Left cardiac atrium (tissue), 4 donors: Measurements from ENCODE around the gene TUBB. TPM values are rescaled to one million over a fixed set of nuclear protein-coding genes. Genes with fewer than 3 reads are reported as not detected.

Experiments used
- ATAC-seq, 2 donors: fragments of 200-7000 bp; cut with Tn5 transposase; one replicate each; pipeline ENCODE4 v1.9.1; 2020; ENCODE audit warnings: mild to moderate bottlenecking in 2 of 2, moderate library complexity in 2 of 2
- DNase-seq: peaks from one replicate; pipeline ENCODE4 v3.0.0-alpha.2; 2020
- intact Hi-C, 2 donors: fragments of 100-400 bp; cut with DNase I; formaldehyde crosslinking; loops; one replicate each; pipeline versions ENCODE4 v1.14.1 to v1.15.1; 2022 to 2023
- total RNA-seq, 2 donors: library from RNA; stranded (reverse); fragmentation: NEBNext Ultra II Directional; extraction: Animal tissue kit (Norgen Biotek cat#: 25700); gene quantifications; one replicate each; pipeline ENCODE4 v1.2.1, GENCODE V29; 2021
- donor health status: DM: no; HTN: yes; CAD: no.
- donor health status: DM: no; HTN: yes; CAD: no; lungs with severe emphysema.
- donor health status: DM: yes; HTN: yes; CAD: no.
- donor health status: Dilated cardiomyopathy.

The TUBB gene
- total RNA-seq, 2 donors from 2014 or later: 276 to 303 TPM

DNA sequence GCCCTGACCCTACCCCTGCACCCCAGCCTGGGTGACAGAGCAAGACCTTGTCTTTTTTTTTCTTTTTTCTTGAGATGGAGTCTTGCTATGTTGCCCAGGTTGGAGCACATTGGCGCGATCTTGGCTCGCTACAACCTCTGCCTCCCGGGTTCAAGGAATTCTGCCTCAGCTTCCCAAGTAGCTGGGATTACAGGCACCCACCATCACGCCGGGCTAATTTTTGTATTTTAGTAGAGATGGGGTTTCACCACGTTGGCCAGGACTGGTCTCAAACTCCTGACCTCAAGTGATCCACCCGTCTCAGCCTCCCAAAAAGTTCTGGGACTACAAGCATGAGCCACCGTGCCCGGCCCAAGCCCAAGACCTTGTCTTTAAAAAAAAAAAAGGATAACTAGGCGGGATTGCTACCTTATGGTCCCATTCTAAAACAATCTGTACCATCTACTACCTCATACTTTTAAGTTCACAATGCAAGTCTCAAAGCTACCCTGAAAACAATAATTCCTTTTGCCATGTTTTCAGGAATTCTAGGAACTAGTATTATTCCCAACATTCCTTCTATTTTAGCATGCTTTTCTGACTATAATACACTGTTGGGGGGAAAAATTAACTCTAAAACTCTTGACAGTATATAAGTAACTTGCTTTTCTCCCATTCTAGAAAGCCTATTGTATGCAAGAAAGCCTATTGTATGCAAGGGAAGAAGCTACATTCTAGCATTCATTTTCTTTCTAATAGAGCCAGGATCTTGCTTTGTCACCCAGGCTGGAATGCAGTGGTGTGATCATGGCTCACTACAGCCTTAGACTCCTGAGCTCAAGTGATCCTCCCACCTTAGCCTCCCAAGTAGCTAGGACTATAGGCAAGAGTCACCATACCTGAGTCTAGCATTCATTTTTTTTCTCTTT, 6.6 kb downstream of the TUBB start:
- no peak for DNase-seq
- intact Hi-C loops: loop anchor here in 1 of 2 donors (10.0 kb wide), 1 partner anchor 102 kb away; the partner anchor contains the start of gene ATAT1
- no peak for ATAC-seq

DNA sequence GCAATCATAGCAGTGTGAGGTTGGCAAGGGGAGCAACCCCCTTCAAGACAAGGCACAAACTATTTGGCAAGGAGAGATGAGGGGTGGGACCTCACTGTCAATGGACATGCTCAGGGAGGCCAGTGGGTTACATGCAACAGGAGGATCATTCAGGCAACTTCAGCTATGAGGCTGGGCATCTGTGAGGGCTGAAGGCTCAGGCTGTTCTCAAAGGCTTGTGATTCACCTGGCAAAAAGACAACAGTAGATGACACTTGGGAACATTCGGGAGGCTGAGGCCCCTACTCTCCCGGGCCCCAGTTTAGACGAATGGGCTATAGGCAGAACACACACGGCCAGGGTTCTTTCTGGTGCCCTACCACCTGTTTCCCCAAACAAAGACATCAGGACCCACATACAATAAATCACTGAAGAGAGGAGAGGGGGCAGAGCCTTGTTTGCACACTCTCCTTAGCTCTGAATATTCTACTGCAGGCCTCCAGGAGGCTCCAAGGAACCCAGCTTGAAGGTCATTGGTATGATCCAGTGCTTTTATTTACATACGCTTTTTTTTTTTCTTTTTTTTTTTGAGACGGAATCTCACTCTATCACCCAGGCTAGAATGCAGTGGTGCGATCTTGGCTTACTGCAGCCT, 7.9 kb downstream of the TUBB start:
- intact Hi-C loops: loop anchor here in 1 of 2 donors (10.0 kb wide), 1 partner anchor 103 kb away; the partner anchor contains the start of gene ATAT1
- ATAC-seq (peak in 1 of 2 donors; percentile 4), DNase-seq (no peak)

DNA sequence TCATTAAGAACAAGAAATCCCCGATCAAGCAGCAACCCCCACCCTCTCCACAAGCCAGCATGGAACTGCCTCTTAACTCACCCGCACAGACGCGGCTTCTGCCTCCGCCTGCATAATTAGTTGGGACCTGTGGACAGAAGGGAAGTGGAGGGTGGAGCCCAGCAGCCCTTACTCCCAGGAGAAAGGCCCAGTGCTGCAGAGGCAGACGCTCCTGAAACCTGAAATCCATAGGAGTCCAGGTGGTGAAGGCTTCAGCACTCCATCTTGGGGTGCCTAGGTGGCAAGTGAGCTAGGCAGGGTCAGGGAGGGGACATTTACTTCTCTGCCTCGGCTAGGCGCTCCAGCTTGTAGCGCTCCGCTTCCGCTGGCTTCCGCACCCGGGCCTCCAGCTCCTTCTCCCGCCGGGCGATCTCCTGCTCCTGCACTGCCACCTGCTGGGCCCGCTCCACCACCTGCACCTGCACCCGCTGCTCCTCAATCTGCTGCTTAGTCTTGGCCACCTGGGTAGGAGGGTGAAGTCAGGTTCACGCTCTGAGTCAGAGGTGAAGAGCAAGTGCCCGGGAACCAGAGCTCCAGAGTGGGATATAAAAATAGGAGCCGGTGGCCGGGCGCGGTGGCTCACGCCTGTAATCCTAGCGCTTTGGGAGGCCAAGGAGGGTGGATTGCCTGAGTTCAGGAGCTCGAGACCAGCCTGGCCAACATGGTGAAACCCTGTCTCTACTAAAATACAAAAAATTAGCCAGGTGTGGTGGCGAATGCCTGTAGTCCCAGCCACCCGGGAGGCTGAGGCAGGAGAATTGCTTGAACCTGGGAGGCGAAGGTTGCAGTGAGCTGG, 10.7 kb downstream of the TUBB start:
- ATAC-seq: peak; percentile 69 to 88
- DNase-seq: peak; percentile 80
- intact Hi-C loops: no loop called here

DNA sequence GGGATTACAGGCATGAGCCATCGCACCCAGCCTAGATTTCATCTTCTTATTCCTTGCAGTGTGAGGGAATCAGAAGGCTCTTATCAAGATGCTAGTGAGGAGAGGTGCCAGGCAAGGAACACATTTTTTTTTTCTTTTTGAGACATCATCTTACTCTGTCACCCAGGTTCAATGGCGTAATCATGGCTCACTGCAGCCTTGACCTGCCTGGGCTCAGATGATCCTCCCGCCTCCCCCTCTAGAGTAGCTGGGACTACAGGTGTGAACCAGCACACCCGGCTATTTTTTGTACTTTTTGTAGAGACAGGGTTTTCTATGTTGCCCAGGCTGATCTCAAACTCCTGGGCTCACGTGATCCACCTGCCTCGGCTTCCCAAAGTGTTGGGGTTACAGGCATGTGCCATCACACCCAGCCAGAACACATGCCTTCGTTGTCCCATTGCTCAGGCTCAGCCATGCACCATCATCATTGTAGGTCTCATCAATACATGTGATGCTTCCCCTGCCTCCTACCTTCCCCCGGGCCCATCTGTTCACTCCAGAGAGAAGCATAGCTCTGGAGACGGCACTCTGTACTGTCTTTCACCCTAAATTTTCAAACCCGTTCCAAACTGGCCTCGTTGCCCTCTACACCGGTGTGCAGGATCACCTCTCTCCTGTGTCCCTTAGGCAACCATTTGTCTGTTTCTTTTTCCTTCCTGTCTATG, 12.2 kb downstream of the TUBB start:
- no peak for ATAC-seq
- intact Hi-C loops: no loop called here
- no peak for DNase-seq

DNA sequence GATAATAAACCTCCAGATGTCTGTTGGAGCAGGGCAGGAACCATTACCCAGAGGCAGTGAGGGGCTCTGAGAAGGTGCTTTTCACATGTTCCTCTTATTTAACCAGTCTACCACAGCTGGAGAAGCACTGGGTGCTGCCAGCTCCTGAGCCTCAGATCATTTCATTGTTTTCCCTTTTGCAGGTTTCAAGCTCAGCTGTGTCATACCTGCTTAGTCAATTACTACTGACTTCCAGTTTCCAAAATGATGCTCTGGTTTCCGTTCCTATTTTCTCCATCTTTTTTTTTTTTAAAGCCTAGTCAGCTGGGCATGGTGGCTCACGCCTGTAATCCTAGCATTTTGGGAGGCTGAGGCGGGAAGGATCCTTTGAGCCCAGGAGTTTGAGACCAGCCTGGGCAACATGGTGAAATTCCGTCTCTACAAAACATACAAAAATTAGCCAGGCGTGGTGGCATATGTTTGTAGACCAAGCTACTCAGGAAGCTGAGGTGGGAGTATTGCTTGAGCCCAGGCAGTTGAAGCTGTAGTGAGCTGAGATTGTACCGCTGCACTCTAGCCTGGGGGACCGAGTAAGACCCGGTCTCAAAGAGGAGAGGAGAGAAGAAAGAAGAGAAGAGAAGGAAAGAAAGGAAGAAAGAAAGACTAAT, 15.6 kb downstream of the TUBB start:
- no peak for ATAC-seq
- no peak for DNase-seq
- intact Hi-C loops: no loop called here

DNA sequence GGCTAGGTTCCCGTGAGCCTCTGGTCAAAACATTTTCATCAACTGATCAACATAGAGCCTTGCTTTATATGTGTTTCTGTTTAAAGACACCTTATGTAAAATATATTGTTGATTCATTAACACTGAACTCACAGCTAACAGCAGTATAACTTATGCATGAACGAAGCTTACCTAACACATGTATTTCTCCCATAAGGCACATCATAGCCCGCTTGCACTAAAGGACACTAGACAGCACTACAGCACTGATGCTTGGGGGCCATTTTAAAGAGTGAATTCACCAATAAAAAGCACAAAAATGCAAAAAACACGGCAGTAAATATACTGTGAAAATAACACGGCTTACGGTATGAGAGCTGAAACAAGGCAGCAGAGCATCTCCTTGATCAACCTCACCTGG, 18.4 kb downstream of the TUBB start:
- no peak for ATAC-seq
- intact Hi-C loops: no loop called here
- no peak for DNase-seq

DNA sequence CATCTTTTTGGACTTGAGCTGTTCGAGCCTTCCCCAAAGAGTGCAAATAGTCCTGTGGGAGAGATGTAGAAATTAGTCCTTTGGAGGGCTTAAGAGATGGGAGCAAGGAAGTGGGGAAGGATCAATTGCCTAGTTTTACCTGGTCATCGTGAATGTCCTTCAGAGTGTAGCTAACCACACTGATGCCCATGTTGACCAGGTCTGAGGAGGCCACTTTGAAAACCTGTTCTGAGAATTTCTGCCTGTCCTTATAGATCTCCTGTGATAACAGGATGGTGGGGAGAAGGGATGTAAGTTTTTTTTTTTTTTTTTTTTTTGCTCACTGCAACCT, 20.4 kb downstream of the TUBB start:
- intact Hi-C loops: loop anchor here (5.0 to 10.0 kb wide), 3 partner anchors 82 to 137 kb away; no protein-coding TSS in a partner anchor
- DNase-seq: no peak
- no peak for ATAC-seq

DNA sequence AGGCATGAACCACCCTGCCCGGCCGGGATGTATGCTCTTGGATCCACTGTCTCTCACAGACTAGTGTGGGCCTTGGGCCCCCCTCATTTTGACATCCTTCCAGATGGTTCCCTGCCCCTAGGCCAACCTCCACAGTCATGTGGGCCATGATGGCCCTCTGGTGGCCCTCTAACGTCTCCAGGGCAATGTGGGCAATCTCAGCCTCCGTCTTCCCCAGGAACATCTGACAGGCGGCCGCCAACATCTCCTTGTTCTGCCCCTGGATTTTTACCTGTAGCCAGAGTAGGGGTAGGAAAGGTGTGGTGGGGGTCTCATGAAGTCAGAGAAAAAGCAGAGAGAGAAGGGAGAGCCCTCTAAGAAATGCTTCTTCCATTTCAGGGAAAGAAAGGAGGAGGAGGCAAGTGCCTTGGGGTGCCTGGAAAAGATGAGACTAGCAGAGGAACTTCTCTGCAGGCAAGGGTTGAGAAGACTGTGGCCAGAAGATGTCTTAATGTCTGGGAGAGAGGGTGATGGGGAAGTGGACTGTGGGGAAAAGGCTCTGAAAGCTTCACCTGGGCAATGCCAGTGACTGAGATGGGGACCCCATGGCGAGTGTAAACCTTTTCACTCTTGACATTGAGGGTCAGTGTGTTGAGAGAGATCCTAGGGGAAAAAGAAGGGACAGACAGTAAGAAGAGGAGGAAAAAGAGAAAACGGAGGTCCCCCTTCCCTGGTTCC, 21.1 kb downstream of the TUBB start:
- DNase-seq (no peak), ATAC-seq (no peak)
- intact Hi-C loops: loop anchor here (5.0 to 10.0 kb wide), 3 partner anchors 81 to 136 kb away; no protein-coding TSS in a partner anchor

DNA sequence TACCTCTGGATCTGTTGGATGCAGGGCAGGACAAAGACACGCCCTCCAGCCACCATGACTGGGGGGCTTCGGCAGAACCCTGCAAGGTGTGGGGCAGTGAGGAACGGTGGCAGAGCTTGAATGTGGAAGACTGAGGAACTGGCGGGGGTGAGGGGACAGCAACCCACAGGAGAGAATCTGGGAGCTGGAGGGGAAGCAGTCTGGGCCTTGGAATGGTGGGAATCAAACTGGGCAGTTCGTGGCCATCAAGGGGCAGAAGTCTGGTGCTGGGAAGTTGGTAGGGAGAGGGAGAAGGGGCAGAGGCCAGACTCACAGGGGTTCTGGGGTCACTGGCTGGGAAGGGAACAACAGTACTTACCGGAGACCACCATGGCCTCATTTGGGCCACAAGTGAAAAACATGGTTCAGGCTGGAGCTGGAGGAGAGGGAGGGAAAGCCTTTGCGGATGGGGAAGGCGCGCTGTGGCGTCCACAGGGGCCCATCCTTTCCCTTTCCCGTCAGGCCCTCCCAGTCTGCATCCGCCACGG, 21.7 kb downstream of the TUBB start:
- peak; percentile 82 for DNase-seq
- ATAC-seq: peak; percentile 24 to 42
- intact Hi-C loops: loop anchor here (2.0 to 10.0 kb wide), 4 partner anchors 39 to 135 kb away; no protein-coding TSS in a partner anchor

DNA sequence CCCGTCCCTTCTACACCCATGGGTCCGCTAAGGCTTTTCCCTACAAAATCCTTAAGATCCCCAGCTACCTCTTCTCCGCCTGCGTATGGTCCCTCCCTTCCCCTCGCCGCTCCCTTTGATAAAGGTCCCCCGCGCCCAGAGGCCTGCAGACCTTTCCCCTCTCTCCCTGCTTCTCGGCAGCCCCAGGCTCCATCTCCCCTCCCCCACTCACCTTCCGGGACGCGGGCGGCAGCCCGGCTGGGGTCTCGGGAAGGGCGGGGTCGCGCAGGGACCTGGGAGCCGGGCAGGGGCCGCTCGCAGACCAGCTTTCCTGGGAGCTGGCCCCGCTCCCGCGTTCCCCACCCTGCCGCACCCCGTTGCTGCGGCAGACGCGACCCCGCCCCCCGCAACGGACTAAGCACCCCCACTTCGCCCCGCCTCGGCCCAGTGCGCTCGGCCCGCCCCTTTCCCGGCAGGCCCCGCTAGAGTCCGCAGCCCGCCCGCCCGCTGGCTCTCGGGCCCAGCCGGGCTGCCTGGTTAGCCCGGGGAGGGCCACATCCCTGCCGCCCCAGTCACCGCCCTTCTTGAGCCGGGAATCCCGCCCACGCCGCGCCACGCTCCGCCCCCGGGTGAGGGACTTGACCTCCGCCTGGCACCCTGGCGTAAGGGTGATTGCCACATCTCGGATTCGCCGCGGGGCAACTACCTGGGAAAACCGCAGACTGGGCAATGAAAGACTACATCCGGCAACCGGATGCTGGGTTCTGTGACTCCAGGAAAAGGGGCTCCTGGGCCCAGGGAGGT, 22.4 kb downstream of the TUBB start, which contains the start of gene FLOT1:
FLOT1 (minus strand) TSS at position 372 of the 783 bp plus-strand sequence. CDS start 498 bp downstream, outside the sequence.
- peak; percentile 89 for ATAC-seq
- intact Hi-C loops: loop anchor here (2.0 to 10.0 kb wide), 4 partner anchors 38 to 135 kb away; no protein-coding TSS in a partner anchor
- DNase-seq: peak; percentile 98

DNA sequence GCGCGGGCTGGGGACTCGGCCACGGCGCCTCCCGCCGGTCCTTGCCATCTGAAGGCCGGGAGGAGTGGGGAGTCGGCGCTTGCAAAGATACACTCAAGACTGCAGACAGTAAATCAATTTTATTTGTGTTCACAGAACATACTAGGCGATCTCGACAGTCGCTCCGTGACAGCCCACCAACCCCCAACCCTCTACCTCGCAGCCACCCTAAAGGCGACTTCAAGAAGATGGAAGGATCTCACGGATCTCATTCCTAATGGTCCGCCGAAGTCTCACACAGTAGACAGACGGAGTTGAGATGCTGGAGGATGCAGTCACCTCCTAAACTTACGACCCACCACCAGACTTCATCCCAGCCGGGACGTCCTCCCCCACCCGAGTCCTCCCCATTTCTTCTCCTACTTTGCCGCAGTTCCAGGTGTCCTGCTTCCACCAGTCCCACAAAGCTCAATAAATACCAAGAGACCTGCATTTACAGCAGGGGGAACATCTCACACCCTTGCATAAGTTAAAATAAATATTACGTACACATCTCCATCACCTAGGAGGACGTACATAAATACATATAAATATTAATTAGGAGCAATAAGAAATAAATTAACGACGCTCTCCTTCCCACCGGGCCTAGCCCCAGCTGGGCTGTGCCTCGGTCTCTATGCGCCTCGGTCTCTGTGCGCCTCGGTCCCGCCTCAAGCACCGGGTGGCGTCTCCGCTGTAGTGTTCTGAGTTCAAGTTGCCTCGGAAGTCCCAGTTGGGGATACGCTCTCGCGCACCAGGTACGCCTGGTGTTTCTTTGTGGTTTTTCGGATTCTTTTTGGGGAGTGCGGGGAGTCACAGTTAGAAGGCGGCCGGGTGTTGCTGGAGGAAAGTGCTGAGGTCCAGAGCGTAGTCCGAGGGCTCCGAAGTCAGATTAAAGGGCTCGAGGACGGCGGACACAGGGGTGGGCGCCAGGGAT, 23.2 kb downstream of the TUBB start:
- ATAC-seq (peak; percentile 0 to 20), DNase-seq (peak; percentile 57)
- intact Hi-C loops: loop anchor here (2.0 to 10.0 kb wide), 4 partner anchors 37 to 134 kb away; no protein-coding TSS in a partner anchor

DNA sequence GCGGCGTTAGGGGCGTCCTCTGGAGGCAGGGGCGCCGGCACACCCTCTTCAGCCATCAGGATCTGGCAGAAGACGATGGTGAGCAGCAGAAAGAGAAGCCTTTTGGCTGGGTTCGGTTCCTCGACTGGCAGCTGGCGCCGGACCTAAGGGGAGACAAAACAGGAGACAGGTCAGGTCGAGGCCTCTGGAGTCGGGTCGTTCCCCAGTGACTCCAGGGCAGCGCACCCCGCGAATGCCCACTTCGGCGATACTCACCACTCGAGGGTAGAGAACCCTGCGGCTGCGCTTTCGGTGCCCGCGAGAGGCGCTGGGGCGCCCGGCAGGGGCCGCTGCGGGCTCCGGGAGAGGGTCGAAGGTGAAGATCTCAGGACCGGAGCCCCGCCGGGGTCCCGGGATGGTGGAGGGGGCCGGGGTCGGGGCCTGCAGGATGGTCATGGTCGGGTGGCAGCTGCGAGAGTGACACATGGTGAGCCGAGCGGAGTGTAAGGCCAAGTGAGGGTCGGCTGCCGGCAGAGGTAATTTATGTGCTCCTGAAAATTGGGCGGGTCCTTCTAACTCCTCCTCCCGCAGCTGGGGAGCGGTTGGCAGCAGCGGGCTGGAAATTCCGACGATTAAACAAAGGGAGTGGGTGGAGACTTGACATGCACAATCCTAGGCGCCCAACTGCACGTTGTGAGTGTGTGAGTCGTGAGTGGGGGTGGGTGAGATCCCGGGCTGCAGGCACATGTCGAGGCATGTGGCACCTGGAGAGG, 24.1 kb downstream of the TUBB start, which contains the start of gene IER3:
IER3 (minus strand) TSS at position 494 of the 752 bp plus-strand sequence; CDS start at position 465, 29 bp downstream.
- DNase-seq (peak; percentile 89), ATAC-seq (peak; percentile 54 to 62)
- intact Hi-C loops: loop anchor here (5.0 to 10.0 kb wide), 3 partner anchors 78 to 133 kb away; no protein-coding TSS in a partner anchor

DNA sequence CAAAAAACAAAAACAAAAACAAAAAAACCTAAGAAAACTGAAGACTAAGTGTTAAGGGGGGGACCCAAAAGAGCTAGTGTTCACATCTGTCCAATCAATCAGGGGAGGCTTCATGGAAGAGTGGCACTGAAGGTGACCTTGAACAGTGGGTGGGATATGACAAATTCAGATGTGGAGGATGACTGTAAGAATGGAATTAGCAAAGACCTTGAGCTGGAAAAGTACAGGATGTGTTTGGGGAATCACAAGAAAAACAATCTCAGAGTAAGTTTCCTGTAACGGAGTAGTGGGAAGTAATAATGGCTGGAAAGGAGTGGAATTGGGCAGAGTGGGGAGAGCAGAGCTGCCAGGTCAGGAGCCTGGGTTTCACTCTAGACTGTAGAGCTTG, 27.1 kb downstream of the TUBB start:
- intact Hi-C loops: loop anchor here in 1 of 2 donors (10.0 kb wide), 1 partner anchor 78 kb away; no protein-coding TSS in a partner anchor

More for the DNA sequence above, 27.1 kb downstream of the TUBB start:
- DNase-seq (no peak), ATAC-seq (no peak)
